K562 (cell line): Measurements from ENCODE around the gene HPD. TPM values are rescaled to one million over a fixed set of nuclear protein-coding genes. Genes with fewer than 3 reads are reported as not detected.

Source experiments
- BRF2 ChIP-seq: IDR thresholded peaks from 3 replicates; pipeline ENCODE4 v1.6.1; 2011; ENCODE audit warnings: borderline replicate concordance, mild to moderate bottlenecking; ENCODE audit not compliant: insufficient read length, insufficient read depth
- CREB1 ChIP-seq, 2 experiments: sonication (generic) in 1 of 2; formaldehyde crosslinking in 1 of 2; IDR thresholded peaks; 2 replicates each; pipeline versions ENCODE4 v1.6.1 to v1.8.0; 2012 to 2022; ENCODE audit warnings: inconsistent platforms in 1 of 2, mild to moderate bottlenecking in 1 of 2, missing genetic modification reagents in 1 of 2, moderate library complexity in 1 of 2
- ETS1 ChIP-seq: conservative IDR thresholded peaks from 2 replicates; pipeline ENCODE4 v1.6.1; 2011; ENCODE audit warnings: low read depth, mild to moderate bottlenecking, low read length; ENCODE audit not compliant: control insufficient read depth
- FOSL1 ChIP-seq: fragments of 200-800 bp; sonication (Bioruptor generic); conservative IDR thresholded peaks from 2 replicates; pipeline ENCODE4 v1.6.1; 2016; ENCODE audit warnings: missing genetic modification characterization, missing compliant biosample characterization
- HBP1 ChIP-seq: fragments of 450-650 bp; formaldehyde crosslinking; IDR thresholded peaks from 2 replicates; pipeline ENCODE4 v1.4.0; 2022; ENCODE audit warnings: missing genetic modification characterization
- HDAC6 ChIP-seq: IDR thresholded peaks from 2 replicates; pipeline ENCODE4 v1.6.1; 2012; ENCODE audit warnings: low read depth, mild to moderate bottlenecking, control low read depth, inconsistent platforms, low read length, moderate library complexity
- NKRF ChIP-seq: fragments of 450-650 bp; IDR thresholded peaks from 2 replicates; pipeline ENCODE4 v1.6.1; 2016; ENCODE audit warnings: borderline replicate concordance
- PHF8 ChIP-seq: fragments of 200-600 bp; sonication (generic); IDR thresholded peaks from 2 replicates; pipeline ENCODE4 v1.6.1; 2012; ENCODE audit warnings: mixed run types, mild to moderate bottlenecking, inconsistent platforms, low read length, moderate library complexity, borderline replicate concordance
- PML ChIP-seq: IDR thresholded peaks from 2 replicates; pipeline ENCODE4 v1.6.1; 2012; ENCODE audit warnings: low read length, inconsistent platforms
- PRMT5 ChIP-seq: sonication (generic); formaldehyde crosslinking; IDR thresholded peaks from 2 replicates; pipeline ENCODE4 v1.5.0; 2020; ENCODE audit warnings: missing genetic modification reagents
- SIN3B ChIP-seq: fragments of 450-650 bp; IDR thresholded peaks from 2 replicates; pipeline ENCODE4 v1.6.1; 2017; ENCODE audit warnings: low read depth, mild to moderate bottlenecking, moderate library complexity
- TGIF2 ChIP-seq: sonication (generic); formaldehyde crosslinking; IDR thresholded peaks from 2 replicates; pipeline ENCODE4 v1.8.1; 2022; ENCODE audit warnings: mild to moderate bottlenecking, missing genetic modification reagents, moderate library complexity
- ZBTB12 ChIP-seq: fragments of 250-450 bp; sonication (Bioruptor Pico); IDR thresholded peaks from 2 replicates; pipeline ENCODE4 v1.4.0; 2020
- ZNF134 ChIP-seq: fragments of 250-450 bp; sonication (Bioruptor Pico); conservative IDR thresholded peaks from 2 replicates; pipeline ENCODE4 v1.4.0; 2020
- ZNF217 ChIP-seq: sonication (generic); formaldehyde crosslinking; IDR thresholded peaks from 2 replicates; pipeline ENCODE4 v1.8.0; 2022; ENCODE audit warnings: mild to moderate bottlenecking, missing genetic modification reagents
- ZNF445 ChIP-seq: fragments of 250-450 bp; sonication (Bioruptor Pico); IDR thresholded peaks from 2 replicates; pipeline ENCODE4 v1.4.0; 2020; ENCODE audit warnings: low read depth, mild to moderate bottlenecking, moderate library complexity
- ZNF561 ChIP-seq: fragments of 450-650 bp; formaldehyde crosslinking; conservative IDR thresholded peaks from 2 replicates; pipeline ENCODE4 v1.4.0; 2020; ENCODE audit warnings: mild to moderate bottlenecking, moderate library complexity
- polyA plus RNA-seq, 8 experiments: library from polyadenylated mRNA; depleted of rRNA in 4 of 8; stranded (reverse) in 5 of 8; unstranded in 3 of 8; fragments of >200 nt; fragmentation: Nextera tagmentation in 2 of 8; fragmentation: Illumina TruSeq in 1 of 8; extraction: Ambion mirVana in 2 of 8; extraction: Trizol in 1 of 8; gene quantifications; 2 replicates each; pipeline versions ENCODE4 v1.2.1 to v1.2.3, GENCODE V29; 2011 to 2014; ENCODE audit warnings: inconsistent platforms in 1 of 8, missing spikeins in 1 of 8
- total RNA-seq, 7 experiments: library from RNA; depleted of rRNA in 6 of 7; stranded (reverse); fragments of >200 nt in 6 of 7; fragmentation: Illumina TruSeq in 2 of 7; extraction: Trizol in 2 of 7; gene quantifications; 2 replicates each; pipeline versions ENCODE4 v1.2.1 to v1.2.3, GENCODE V29; 2011 to 2021; ENCODE audit warnings: low replicate concordance in 1 of 7

The HPD gene
- total and polyA plus RNA-seq, 9 of the 15 experiments (the other 6 are each of a cell fraction or from before 2014, with no cell fraction given): 0.06 to 0.29 (median 0.07) TPM; not detected in 4

GRCh38 chr12:121794534-121795033, 64.1 kb downstream of the HPD start (continued):
- TF ChIP-seq HBP1 (CRISPR knock-in tag): no peak; the same call in 1 of the 2 replicates
- TF ChIP-seq ZNF561 (CRISPR knock-in tag): no peak
- peak; percentile 29; the same call in 1 of the 2 replicates for TF ChIP-seq PHF8
- no peak for TF ChIP-seq HDAC6
- no peak for TF ChIP-seq ZNF134
- TF ChIP-seq CREB1 (IDR thresholded peaks at IDR 0.05): no peak; the same call in 1 of the 2 replicates
- TF ChIP-seq CREB1 (CRISPR knock-in tag; IDR thresholded peaks at IDR 0.05): peak; percentile 21; the same call in 1 of the 2 replicates
- TF ChIP-seq PRMT5: no peak
- 0 out of 2 replicates have a peak, but pooled peaks have one; percentile 16 for TF ChIP-seq NKRF
- no peak for TF ChIP-seq ZNF445 (CRISPR knock-in tag)
- no peak for TF ChIP-seq ZNF217 (CRISPR knock-in tag)
- 0 out of 2 replicates have a peak, but pooled peaks have one; percentile 42 for TF ChIP-seq SIN3B
- TF ChIP-seq ETS1: no peak
- no peak for TF ChIP-seq TGIF2
- TF ChIP-seq ZBTB12 (CRISPR knock-in tag): peak; percentile 35; the same call in 1 of the 2 replicates
- TF ChIP-seq FOSL1: peak; percentile 29; the same call in 1 of the 2 replicates
- TF ChIP-seq BRF2: no peak
- TF ChIP-seq PML: peak; percentile 8; the same call in 1 of the 2 replicates
